HL-60 (cell line): ENCODE data around the gene HLA-DPA1.
A peak's percentile ranks its signal among the peaks of the same experiment; 100 is the strongest.

Experiments
- DNase-seq, 2 experiments: peaks; one replicate each; pipeline ENCODE4 v3.0.0-alpha.2; 2010 to 2020; ENCODE audit warnings: low read depth in 1 of 2, low spot score in 1 of 2
- H3K27ac ChIP-seq: fragments of 250-450 bp; sonication (Bioruptor Pico); replicated peaks from 2 replicates; pipeline ENCODE4 v1.5.1; 2020; ENCODE audit warnings: mild to moderate bottlenecking, moderate library complexity
- H3K27me3 ChIP-seq: fragments of 250-450 bp; sonication (Bioruptor Pico); 2 replicates; pipeline ENCODE4 v1.5.1; 2021; ENCODE audit warnings: mild to moderate bottlenecking, moderate library complexity; ENCODE audit not compliant: insufficient read depth, poor library complexity, severe bottlenecking
- H3K4me3 ChIP-seq: replicated peaks from 2 replicates; pipeline ENCODE4 v1.5.1; 2011; ENCODE audit warnings: mild to moderate bottlenecking, control low read depth, low read length; ENCODE audit not compliant: insufficient read depth
- CTCF ChIP-seq: IDR thresholded peaks from one replicate; pipeline ENCODE4 v1.5.1; 2011; ENCODE audit warnings: low read length, control low read depth, inconsistent platforms; ENCODE audit not compliant: insufficient read depth
- GABPA ChIP-seq: IDR thresholded peaks from 2 replicates; pipeline ENCODE4 v1.6.1; 2012; ENCODE audit warnings: low read depth
- POLR2AphosphoS5 ChIP-seq: IDR thresholded peaks from 2 replicates; pipeline ENCODE4 v1.6.1; 2012; ENCODE audit warnings: low read depth
- REST ChIP-seq: IDR thresholded peaks from 2 replicates; pipeline ENCODE4 v1.6.1; 2012; ENCODE audit warnings: low read depth; ENCODE audit not compliant: insufficient replicate concordance
- SPI1 ChIP-seq: IDR thresholded peaks from 2 replicates; pipeline ENCODE4 v1.6.1; 2012; ENCODE audit warnings: low read depth, mild to moderate bottlenecking, borderline replicate concordance

HLA-DPA1 gene

GRCh38 chr6:33081098-33081824 is 7.8 kb upstream of the HLA-DPA1 start:
- Histone ChIP-seq H3K4me3 (no peak overlapping the region; the same call in 1 of the 2 replicates), H3K27ac (no peak overlapping the region), H3K27me3 (peaks cover 16% of the 10 kb centered on the region)
- no peak for DNase-seq
- no peak for TF ChIP-seq POLR2AphosphoS5
- no peak for TF ChIP-seq SPI1
- no peak for TF ChIP-seq GABPA
- no peak for TF ChIP-seq REST
- no peak for TF ChIP-seq CTCF

GRCh38 chr6:33080127-33081089 is 7.0 kb upstream of the HLA-DPA1 start:
- H3K27me3 ChIP-seq: peaks cover 20% of the 10 kb centered on the region
- no peak for TF ChIP-seq GABPA
- no peak for TF ChIP-seq POLR2AphosphoS5
- no peak for TF ChIP-seq REST
- TF ChIP-seq CTCF: no peak
- no peak for TF ChIP-seq SPI1
- no peak for DNase-seq
- H3K27ac ChIP-seq: no peak overlapping the region
- H3K4me3 ChIP-seq: peak overlapping the region; percentile 7; the same call in 1 of the 2 replicates

GRCh38 chr6:33079580-33079979 is 6.1 kb upstream of the HLA-DPA1 start:
- DNase-seq: no peak
- TF ChIP-seq SPI1 (no peak), CTCF (no peak), REST (no peak), GABPA (no peak)
- no peak overlapping the region for H3K4me3 ChIP-seq
- peaks cover 23% of the 10 kb centered on the region for H3K27me3 ChIP-seq
- no peak overlapping the region for H3K27ac ChIP-seq
